Right lobe of liver (tissue), 6 donors: ENCODE results near the gene GMDS. TPM values are rescaled to one million over a fixed set of nuclear protein-coding genes. Genes with fewer than 3 reads are reported as not detected.

Source experiments
- ATAC-seq, 4 donors: fragments of 200-7000 bp; cut with Tn5 transposase; one replicate each; pipeline ENCODE4 v1.9.1; 2020; ENCODE audit warnings: mild to moderate bottlenecking in 4 of 4, moderate library complexity in 4 of 4
- DNase-seq, 3 donors: peaks; one replicate each; pipeline ENCODE4 v3.0.0-alpha.2; 2020
- H3K27ac ChIP-seq, 3 donors: fragments of 200-600 bp; one replicate each; pipeline ENCODE4 v1.8.0; 2022
- H3K27me3 ChIP-seq, 2 donors: fragments of 200-600 bp; one replicate each; pipeline ENCODE4 v1.8.0; 2022
- H3K36me3 ChIP-seq, 4 donors: fragments of 200-600 bp; sonication (generic) in 1 of 4; one replicate each; pipeline versions ENCODE4 v1.5.1 to v1.8.0; 2017 to 2022; ENCODE audit warnings: control low read depth in 1 of 4
- H3K4me1 ChIP-seq, 4 donors: fragments of 200-600 bp; sonication (generic) in 1 of 4; one replicate each; pipeline versions ENCODE4 v1.5.1 to v1.8.0; 2017 to 2022; ENCODE audit warnings: control low read depth in 1 of 4
- H3K4me3 ChIP-seq, 3 donors: fragments of 200-600 bp; one replicate each; pipeline ENCODE4 v1.8.0; 2022
- H3K9me3 ChIP-seq, 4 donors: fragments of 200-600 bp; sonication (generic) in 1 of 4; one replicate each; pipeline versions ENCODE4 v1.5.1 to v1.8.0; 2017 to 2022; ENCODE audit warnings: control low read depth in 1 of 4
- CTCF ChIP-seq, 4 donors: fragments of 200-600 bp in 3 of 4; fragments of 450-650 bp in 1 of 4; IDR thresholded peaks; one replicate each; pipeline versions ENCODE4 v1.5.1 to v1.8.0; 2016 to 2022; ENCODE audit warnings: antibody characterized with exemption in 4 of 4, mild to moderate bottlenecking in 2 of 4
- POLR2A ChIP-seq: fragments of 450-650 bp; IDR thresholded peaks from one replicate; pipeline ENCODE4 v1.6.1; 2017; ENCODE audit warnings: antibody characterized with exemption, mild to moderate bottlenecking
- WGBS: methylation state at CpG from one replicate; pipeline ENCODE4 v1.1.6; 2018; ENCODE audit warnings: low coverage, low lambda C conversion rate; ENCODE audit not compliant: insufficient coverage; ENCODE audit errors: missing lambda C conversion rate; 5-methylcytosine and 5-hydroxymethylcytosine counted together
- intact Hi-C, 2 donors: fragments of 100-400 bp; cut with DNase I; formaldehyde crosslinking; loops; one replicate each; pipeline versions ENCODE4 v1.11.2 to v1.14.1; 2022
- total RNA-seq, 6 experiments: library from RNA; depleted of rRNA in 2 of 6; stranded (reverse); fragments of >200 nt in 2 of 6; fragmentation: NEBNext Ultra II Directional in 3 of 6; extraction: Animal tissue kit (Norgen Biotek cat#: 25700) in 3 of 6; gene quantifications; one replicate each; pipeline versions ENCODE4 v1.1.0 to v1.2.4, GENCODE V29; 2016 to 2023
- donor health status: DM: no; HTN: yes; CAD: no.
- donor health status: DM: no; HTN: no; CAD: no.
- donor health status: DM: no; HTN: no; CAD: no.
- donor health status: DM: no; HTN: yes; CAD: no.
- donor health status: DM: no; HTN: yes; CAD: no.

The GMDS gene
- total RNA-seq, 6 experiments from 2014 or later = 15.9 to 34.4 (median 23.4) TPM

- Histone ChIP-seq H3K36me3 (no peaks in the 10 kb centered on the region), H3K27ac (no peak overlapping the region), H3K4me1 (no peaks in the 10 kb centered on the region), H3K27me3 (no peaks in the 10 kb centered on the region), H3K9me3 (no peaks in the 10 kb centered on the region), H3K4me3 (no peak overlapping the region)
- 80% methylated on average over 3 of the region's 5 CpGs for WGBS
- DNase-seq (no peak), ATAC-seq (no peak)
- TF ChIP-seq POLR2A (no peak), CTCF (IDR thresholded peaks at IDR 0.05) (no peak)
- intact Hi-C loops = no loop called here
Measured at GRCh38 chr6:1896897-1897296, 348.5 kb downstream of the GMDS start.

DNA sequence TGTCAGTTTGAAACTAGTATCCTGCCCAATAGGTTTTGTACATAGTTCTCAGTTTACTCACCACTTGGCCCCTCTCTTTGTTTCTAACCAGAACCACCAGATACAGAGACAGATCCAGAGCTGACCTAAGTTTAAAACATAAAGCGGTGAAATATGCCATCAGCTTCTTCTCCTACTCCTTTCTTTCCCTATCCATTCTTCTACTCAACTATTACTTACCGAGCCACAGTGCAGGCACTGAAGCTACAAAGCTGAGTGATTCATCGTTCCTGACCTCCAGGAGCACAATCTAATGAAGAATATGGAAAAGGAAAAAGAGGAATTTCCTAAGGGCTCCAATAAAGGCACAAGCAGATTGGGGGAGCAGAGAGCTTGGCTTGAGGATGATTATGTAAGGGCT lies 349.7 kb downstream of the GMDS start:
- no peaks in the 10 kb centered on the region for H3K9me3 ChIP-seq
- no peaks in the 10 kb centered on the region for H3K4me1 ChIP-seq
- DNase-seq = no peak
- no peak for ATAC-seq
- WGBS = 92% methylated on average over 3 of the region's 3 CpGs
- H3K27ac ChIP-seq = no peak overlapping the region
- H3K36me3 ChIP-seq = no peaks in the 10 kb centered on the region
- no peaks in the 10 kb centered on the region for H3K27me3 ChIP-seq
- H3K4me3 ChIP-seq = no peak overlapping the region
- TF ChIP-seq POLR2A = no peak
- no peak for TF ChIP-seq CTCF (IDR thresholded peaks at IDR 0.05)
- intact Hi-C loops = no loop called here

- TF ChIP-seq CTCF (IDR thresholded peaks at IDR 0.05) (no peak), POLR2A (no peak)
- DNase-seq (no peak), ATAC-seq (no peak)
- Histone ChIP-seq H3K27me3 (no peaks in the 10 kb centered on the region), H3K4me1 (no peaks in the 10 kb centered on the region), H3K27ac (no peak overlapping the region), H3K4me3 (no peak overlapping the region), H3K9me3 (no peaks in the 10 kb centered on the region), H3K36me3 (no peaks in the 10 kb centered on the region)
- WGBS = 94% methylated on average over 6 of the region's 6 CpGs
- intact Hi-C loops = no loop called here
Measured at GRCh38 chr6:1894954-1895353, 350.5 kb downstream of the GMDS start.

- DNase-seq (no peak), ATAC-seq (no peak)
- Histone ChIP-seq H3K36me3 (no peaks in the 10 kb centered on the region), H3K4me1 (no peaks in the 10 kb centered on the region), H3K27me3 (no peaks in the 10 kb centered on the region), H3K9me3 (no peaks in the 10 kb centered on the region), H3K27ac (no peak overlapping the region), H3K4me3 (no peak overlapping the region)
- intact Hi-C loops = no loop called here
- TF ChIP-seq POLR2A (no peak), CTCF (IDR thresholded peaks at IDR 0.05) (no peak)
- 79% methylated on average over 11 of the region's 11 CpGs for WGBS
Measured at GRCh38 chr6:1893470-1894130, 351.8 kb downstream of the GMDS start.

GRCh38 chr6:1892716-1893115 lies 352.7 kb downstream of the GMDS start:
- WGBS = 79% methylated on average over 5 of the region's 6 CpGs
- intact Hi-C loops = no loop called here
- H3K9me3 ChIP-seq = no peaks in the 10 kb centered on the region
- ATAC-seq = no peak
- H3K36me3 ChIP-seq = no peaks in the 10 kb centered on the region
- TF ChIP-seq POLR2A (no peak), CTCF (IDR thresholded peaks at IDR 0.05) (no peak)
- no peaks in the 10 kb centered on the region for H3K4me1 ChIP-seq
- DNase-seq = no peak
- H3K27me3 ChIP-seq = no peaks in the 10 kb centered on the region
- H3K4me3 ChIP-seq = no peak overlapping the region
- no peak overlapping the region for H3K27ac ChIP-seq
